ENCODE measurements around the gene B3GNT3.

B3GNT3 gene

GRCh38 chr19:17757125-17757524 lies 37.8 kb upstream of the B3GNT3 start:
- in situ Hi-C loops (cut with MboI; ENCODE audit: low pct_unique_long_range_greater_than_20kb, low sequenced_read_pairs, unreplicated experiment): no loop called here
- no peak for DNase-seq (ENCODE audit: low spot score)
- no peak for TF ChIP-seq CTCF (IDR thresholded peaks at IDR 0.05; ENCODE audit: extremely low read depth, insufficient read depth, missing control alignments)

- DNase-seq (ENCODE audit: low spot score): no peak
- TF ChIP-seq CTCF (IDR thresholded peaks at IDR 0.05; ENCODE audit: extremely low read depth, insufficient read depth, missing control alignments): no peak
- in situ Hi-C loops (cut with MboI; ENCODE audit: low pct_unique_long_range_greater_than_20kb, low sequenced_read_pairs, unreplicated experiment): no loop called here
These were observed 36.4 kb upstream of the B3GNT3 start for GRCh38 chr19:17758515-17758914.

DNA sequence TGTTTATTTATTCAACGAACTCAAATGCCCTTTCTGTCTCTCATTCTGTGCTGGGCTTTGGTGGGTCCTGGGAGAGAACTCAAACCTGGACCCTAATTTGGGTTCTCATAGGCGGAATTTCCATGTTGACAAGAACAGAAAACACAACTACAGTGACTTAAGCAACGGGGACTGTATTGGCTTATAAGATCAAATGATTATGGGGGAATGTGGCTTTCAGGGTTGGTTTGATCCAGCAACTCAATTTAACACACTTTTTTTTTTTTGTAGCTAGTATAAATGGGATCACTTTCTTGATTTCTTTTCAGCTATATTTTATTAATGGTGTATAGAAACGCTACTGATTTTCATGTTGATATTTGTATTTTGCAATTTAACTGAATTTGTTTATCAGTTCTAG lies 33.8 kb upstream of the B3GNT3 start:
- DNase-seq (ENCODE audit: low spot score): no peak
- no peak for TF ChIP-seq CTCF (IDR thresholded peaks at IDR 0.05; ENCODE audit: extremely low read depth, insufficient read depth, missing control alignments)
- in situ Hi-C loops (cut with MboI; ENCODE audit: low pct_unique_long_range_greater_than_20kb, low sequenced_read_pairs, unreplicated experiment): no loop called here

DNA sequence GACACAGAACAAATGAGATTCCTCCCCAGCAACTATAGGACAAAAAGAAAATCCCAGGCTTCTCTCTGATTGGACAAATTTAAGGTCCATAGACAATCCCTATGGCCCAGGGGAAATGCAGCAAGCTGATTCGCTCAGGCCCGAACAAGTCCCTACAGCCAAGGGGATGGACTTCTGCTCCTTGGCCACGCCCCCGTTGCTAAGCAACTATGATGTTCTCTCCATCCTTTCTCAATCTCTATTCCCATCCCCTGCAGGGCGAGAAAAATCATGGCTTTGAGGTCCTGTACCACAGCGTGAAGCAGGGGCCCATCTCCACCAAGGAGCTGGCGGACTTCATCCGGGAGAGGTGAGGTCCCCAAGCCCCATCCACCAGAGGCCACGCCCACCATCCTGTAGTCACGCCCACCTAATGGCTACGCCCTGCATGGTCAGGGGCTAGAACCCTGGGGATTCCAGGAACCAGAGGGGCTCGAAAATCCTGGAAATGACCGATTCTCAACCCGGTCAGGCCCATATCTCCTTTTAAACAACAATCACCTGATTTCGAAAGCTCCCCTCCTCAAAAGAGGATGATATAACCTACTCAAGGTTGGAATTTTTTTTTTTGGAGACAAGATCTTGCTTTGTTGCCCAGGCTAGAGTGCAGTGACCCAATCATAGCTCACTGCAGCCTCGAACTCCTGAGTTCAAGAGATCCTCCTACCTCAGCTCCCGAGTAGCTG lies 32.3 kb upstream of the B3GNT3 start:
- no peak for DNase-seq (ENCODE audit: low spot score)
- no peak for TF ChIP-seq CTCF (IDR thresholded peaks at IDR 0.05; ENCODE audit: extremely low read depth, insufficient read depth, missing control alignments)
- in situ Hi-C loops (cut with MboI; ENCODE audit: low pct_unique_long_range_greater_than_20kb, low sequenced_read_pairs, unreplicated experiment): no loop called here

DNA sequence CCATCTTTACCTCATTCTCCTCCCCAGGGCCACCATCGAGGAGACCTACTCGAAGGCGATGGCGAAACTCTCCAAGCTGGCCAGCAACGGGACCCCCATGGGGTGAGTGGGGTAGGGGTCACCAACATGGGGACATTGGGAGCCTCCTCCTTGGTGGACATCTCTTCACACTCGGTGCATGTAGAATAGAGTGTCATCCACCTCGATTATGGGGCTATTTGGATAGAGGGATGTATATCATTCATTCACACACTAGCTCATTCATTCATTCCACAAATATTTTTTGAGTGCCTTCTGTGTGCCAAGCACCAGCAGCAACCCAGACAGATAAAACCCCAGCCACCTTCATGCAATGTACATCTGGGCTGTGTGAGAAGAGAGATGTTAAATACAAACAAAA lies 30.6 kb upstream of the B3GNT3 start:
- TF ChIP-seq CTCF (IDR thresholded peaks at IDR 0.05; ENCODE audit: extremely low read depth, insufficient read depth, missing control alignments): no peak

DNA sequence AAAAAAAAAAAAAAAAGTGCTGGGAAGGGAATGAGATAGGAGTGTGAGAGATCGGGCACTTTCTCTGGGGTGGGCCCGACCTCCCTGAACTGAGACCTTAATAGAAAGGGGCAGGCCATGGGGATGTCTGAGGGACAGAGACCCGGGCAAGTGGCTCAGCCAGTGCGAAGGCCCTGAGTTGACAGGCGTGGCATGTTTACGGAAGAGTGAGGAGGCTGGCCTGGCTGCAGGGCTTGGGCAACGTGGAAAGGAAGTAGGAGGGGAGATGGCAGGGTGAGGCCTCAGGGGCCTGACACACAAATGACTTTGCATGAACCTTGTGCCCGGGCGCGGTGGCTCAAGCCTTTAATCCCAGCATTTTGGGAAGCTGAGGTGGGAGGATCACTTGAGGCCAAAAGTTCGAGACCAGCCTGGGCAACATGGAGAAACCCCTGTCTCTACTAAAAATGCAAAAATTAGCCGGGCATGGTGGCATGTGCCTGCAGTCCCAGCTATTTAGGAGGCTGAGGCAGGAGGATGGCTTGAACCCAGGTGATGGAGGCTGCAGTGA lies 29.8 kb upstream of the B3GNT3 start:
- no peak for DNase-seq (ENCODE audit: low spot score)
- TF ChIP-seq CTCF (IDR thresholded peaks at IDR 0.05; ENCODE audit: extremely low read depth, insufficient read depth, missing control alignments): no peak
- in situ Hi-C loops (cut with MboI; ENCODE audit: low pct_unique_long_range_greater_than_20kb, low sequenced_read_pairs, unreplicated experiment): no loop called here

More for the DNA sequence above, 30.6 kb upstream of the B3GNT3 start:
- in situ Hi-C loops (cut with MboI; ENCODE audit: low pct_unique_long_range_greater_than_20kb, low sequenced_read_pairs, unreplicated experiment): no loop called here
- DNase-seq (ENCODE audit: low spot score): no peak
